Suprapubic skin (tissue), 4 donors: ENCODE results near the gene IL17C.

Experiments
- CTCF ChIP-seq, 2 donors: fragments of 200-600 bp in 1 of 2; fragments of 450-650 bp in 1 of 2; sonication (generic) in 1 of 2; IDR thresholded peaks; one replicate each; pipeline ENCODE4 v1.5.1; 2016 to 2019; ENCODE audit warnings: antibody characterized with exemption in 2 of 2, mild to moderate bottlenecking in 1 of 2, moderate library complexity in 1 of 2
- EP300 ChIP-seq: sonication (generic); formaldehyde crosslinking; IDR thresholded peaks from one replicate; pipeline ENCODE4 v1.6.1; 2017; ENCODE audit warnings: antibody characterized with exemption
- POLR2A ChIP-seq, 2 donors: fragments of 450-650 bp; IDR thresholded peaks; one replicate each; pipeline ENCODE4 v1.6.1; 2017; ENCODE audit warnings: antibody characterized with exemption in 2 of 2, mild to moderate bottlenecking in 2 of 2, moderate library complexity in 2 of 2
- POLR2AphosphoS5 ChIP-seq, 3 donors: sonication (generic); formaldehyde crosslinking; IDR thresholded peaks; one replicate each; pipeline ENCODE4 v1.6.1; 2017; ENCODE audit warnings: antibody characterized with exemption in 3 of 3

GRCh38 chr16:88623858-88624257 lies 14.5 kb upstream of the IL17C start:
- no peak for TF ChIP-seq POLR2AphosphoS5 (IDR thresholded peaks at IDR 0.05)
- TF ChIP-seq EP300, result no peak
- no peak for TF ChIP-seq CTCF (IDR thresholded peaks at IDR 0.05)
- TF ChIP-seq POLR2A (IDR thresholded peaks at IDR 0.05), result no peak
